Kidney epithelial cell (primary cell): ENCODE results near the gene PDE6A. TPM values are rescaled to one million over a fixed set of nuclear protein-coding genes. Genes with fewer than 3 reads are reported as not detected.

Source experiments
- DNase-seq: peaks from one replicate; pipeline ENCODE4 v3.0.0-alpha.2; 2010; ENCODE audit warnings: low read depth
- H3K27me3 ChIP-seq: 2 replicates; pipeline ENCODE4 v1.6.0; 2011; ENCODE audit warnings: low read length; ENCODE audit not compliant: control insufficient read depth, insufficient read depth
- H3K36me3 ChIP-seq: 2 replicates; pipeline ENCODE4 v1.5.1; 2011; ENCODE audit warnings: low read length; ENCODE audit not compliant: control insufficient read depth, insufficient read depth
- H3K4me3 ChIP-seq: 2 replicates; pipeline ENCODE4 v1.5.1; 2011; ENCODE audit warnings: low read depth, mild to moderate bottlenecking, control low read depth, low read length
- total RNA-seq: library from RNA; depleted of rRNA; stranded (reverse); fragments of >200 nt; gene quantifications from 2 replicates; pipeline ENCODE4 v1.2.3, GENCODE V29; 2015
- TF ChIP-seq, protein P1 (sequence below): IDR thresholded peaks from 2 replicates; pipeline ENCODE4 v1.5.1; 2011; ENCODE audit warnings: mild to moderate bottlenecking, moderate library complexity, low read length, control low read depth, inconsistent platforms; ENCODE audit not compliant: insufficient read depth, poor library complexity, severe bottlenecking

PDE6A gene
- total RNA-seq, 1 donor from 2014 or later, result not detected

DNA sequence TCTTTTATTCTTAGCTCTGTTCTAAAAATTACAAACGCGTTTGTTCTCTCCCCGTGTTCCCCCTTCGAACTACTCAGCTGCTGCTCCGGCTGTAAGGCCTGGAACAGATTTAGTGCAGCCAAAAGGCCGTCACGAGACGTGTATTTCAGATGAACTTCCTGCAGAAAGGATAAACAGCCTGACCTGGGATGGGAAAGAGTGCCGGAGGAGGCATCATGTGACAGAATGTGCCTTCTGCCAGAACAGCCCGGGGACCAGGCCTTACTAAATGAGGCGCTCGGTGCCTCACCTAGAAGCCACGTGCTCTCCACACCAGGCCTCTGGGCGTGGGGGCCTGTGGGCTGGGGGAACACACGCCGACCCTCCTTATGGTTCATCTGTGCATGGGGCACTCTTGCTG lies 119.7 kb downstream of the PDE6A start:
- H3K36me3 ChIP-seq, result peaks cover 1% of the 10 kb centered on the region
- H3K4me3 ChIP-seq, result no peak overlapping the region
- TF ChIP-seq, protein P1, sequence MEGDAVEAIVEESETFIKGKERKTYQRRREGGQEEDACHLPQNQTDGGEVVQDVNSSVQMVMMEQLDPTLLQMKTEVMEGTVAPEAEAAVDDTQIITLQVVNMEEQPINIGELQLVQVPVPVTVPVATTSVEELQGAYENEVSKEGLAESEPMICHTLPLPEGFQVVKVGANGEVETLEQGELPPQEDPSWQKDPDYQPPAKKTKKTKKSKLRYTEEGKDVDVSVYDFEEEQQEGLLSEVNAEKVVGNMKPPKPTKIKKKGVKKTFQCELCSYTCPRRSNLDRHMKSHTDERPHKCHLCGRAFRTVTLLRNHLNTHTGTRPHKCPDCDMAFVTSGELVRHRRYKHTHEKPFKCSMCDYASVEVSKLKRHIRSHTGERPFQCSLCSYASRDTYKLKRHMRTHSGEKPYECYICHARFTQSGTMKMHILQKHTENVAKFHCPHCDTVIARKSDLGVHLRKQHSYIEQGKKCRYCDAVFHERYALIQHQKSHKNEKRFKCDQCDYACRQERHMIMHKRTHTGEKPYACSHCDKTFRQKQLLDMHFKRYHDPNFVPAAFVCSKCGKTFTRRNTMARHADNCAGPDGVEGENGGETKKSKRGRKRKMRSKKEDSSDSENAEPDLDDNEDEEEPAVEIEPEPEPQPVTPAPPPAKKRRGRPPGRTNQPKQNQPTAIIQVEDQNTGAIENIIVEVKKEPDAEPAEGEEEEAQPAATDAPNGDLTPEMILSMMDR, result no peak
- no peak for DNase-seq
- no peaks in the 10 kb centered on the region for H3K27me3 ChIP-seq

DNA sequence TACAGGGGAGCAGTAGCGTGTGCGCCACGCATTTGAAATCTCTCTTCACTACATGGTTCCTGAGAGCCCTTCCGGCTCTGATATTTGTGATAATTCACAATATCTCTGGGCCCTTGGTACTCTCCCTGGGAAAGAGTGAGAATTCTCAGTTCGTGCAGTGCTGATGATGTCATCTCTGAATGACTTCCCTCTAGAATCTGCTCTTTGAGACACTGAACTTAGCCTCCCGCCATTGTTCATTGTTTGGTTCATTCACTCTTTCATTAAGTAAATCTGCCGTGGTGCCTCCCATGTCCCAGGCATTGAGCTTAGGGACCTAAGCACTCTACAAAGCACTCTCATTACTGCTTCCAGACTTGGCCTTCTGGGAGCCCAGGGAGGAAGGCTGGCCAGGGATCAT lies 120.5 kb downstream of the PDE6A start:
- no peak overlapping the region for H3K4me3 ChIP-seq
- TF ChIP-seq, protein P1, result no peak
- peaks cover 1% of the 10 kb centered on the region for H3K36me3 ChIP-seq
- H3K27me3 ChIP-seq, result no peaks in the 10 kb centered on the region
- DNase-seq, result no peak

DNA sequence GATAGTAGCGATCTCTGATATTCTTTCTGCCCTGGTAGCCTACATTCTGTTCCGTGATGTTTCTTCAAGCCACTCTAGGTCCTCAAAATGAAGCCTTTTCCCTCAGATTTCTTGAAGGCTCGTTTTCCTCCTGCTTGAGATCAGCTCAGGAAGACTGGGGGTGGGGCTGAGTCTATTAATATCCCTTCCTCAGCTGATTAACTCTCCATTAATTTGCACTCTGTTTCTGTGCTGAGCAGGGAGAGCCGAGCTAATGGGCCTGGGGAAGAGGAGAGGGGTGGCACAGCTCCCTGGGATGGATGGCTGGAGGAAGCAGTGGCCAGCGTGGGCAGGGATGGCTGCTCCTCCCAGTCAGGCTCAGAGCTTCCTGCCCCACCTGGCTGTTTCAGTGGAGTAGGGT lies 121.2 kb downstream of the PDE6A start:
- DNase-seq, result no peak
- no peaks in the 10 kb centered on the region for H3K27me3 ChIP-seq
- H3K36me3 ChIP-seq, result peaks cover 1% of the 10 kb centered on the region
- H3K4me3 ChIP-seq, result no peak overlapping the region
- TF ChIP-seq, protein P1, result no peak

DNA sequence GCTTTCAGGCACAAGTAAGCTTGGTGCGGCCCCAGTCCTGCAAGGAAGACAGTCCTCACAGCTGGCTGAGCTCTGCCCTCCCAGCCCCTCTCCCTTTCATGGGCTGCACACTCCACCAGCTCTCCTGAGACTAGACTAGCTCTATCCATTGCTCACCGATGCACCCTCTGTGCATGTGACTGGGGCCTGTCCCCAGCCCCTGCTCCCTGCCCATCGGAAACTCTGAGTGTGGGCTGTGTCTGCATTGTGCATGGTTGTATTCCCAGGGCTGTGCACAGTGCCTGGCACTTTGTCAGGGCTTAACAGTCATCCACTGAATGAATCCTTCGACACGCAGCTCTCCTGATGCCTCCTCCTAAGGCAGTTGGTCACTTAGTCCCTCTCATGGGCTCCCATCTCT lies 122.3 kb downstream of the PDE6A start:
- DNase-seq, result no peak
- Histone ChIP-seq H3K36me3 (peaks cover 1% of the 10 kb centered on the region), H3K27me3 (no peaks in the 10 kb centered on the region), H3K4me3 (no peak overlapping the region)
- TF ChIP-seq, protein P1, result no peak

DNA sequence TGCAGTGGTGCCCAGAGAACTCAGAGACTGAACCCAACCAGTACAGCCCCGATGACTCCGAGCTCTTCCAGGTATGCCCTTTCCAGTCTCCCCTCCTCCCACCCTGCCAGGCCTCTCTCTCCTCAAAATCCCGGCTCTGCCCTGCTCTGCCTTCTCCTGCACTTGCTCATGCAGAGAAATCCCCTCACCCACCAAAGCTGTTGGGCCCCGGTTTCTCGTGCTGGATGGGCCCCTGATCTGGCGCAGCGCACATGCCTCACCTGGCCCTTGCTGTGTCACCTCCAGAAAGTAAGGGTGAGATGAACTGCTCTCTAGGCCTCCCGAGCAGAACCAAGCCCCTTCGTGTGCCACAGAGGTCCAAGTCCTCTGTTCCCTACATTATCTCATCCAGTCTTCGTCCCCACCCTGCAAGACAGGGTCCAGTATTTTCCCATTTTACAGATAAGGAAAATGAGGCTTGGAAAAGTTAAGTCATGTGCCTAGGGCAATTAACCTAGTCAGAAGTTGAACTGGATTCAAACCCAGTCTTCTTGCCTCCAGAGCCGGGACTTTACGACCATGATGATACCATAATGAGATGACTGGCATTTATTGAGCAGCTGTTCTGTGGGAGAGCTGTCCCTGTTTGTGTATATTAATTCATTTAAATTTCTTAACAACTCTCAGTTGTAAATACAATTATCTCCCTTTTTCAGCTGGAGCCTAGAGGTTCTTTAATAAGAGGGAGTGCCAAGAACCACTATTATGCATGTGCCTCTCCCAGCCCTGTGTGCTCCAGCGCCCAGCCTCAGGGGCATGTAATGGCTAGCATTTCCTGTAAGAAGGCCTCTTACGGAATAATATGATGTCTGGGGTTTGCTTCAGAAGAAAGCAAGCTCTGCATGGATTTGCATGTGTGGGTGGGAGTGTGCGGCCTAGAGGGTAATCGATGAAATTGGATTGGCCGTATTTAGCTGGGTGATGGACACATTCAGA lies 123.8 kb downstream of the PDE6A start:
- peaks cover 1% of the 10 kb centered on the region for H3K36me3 ChIP-seq
- DNase-seq, result no peak
- TF ChIP-seq, protein P1, result no peak
- H3K4me3 ChIP-seq, result no peak overlapping the region
- no peaks in the 10 kb centered on the region for H3K27me3 ChIP-seq
